C4-2B (cell line): ENCODE results near the gene MCM6.

Experiments used
- CTCF ChIP-seq: fragments of 450-650 bp; conservative IDR thresholded peaks from 2 replicates; pipeline ENCODE4 v1.5.1; 2017; ENCODE audit warnings: mild to moderate bottlenecking
- ZFX ChIP-seq: fragments of 450-650 bp; IDR thresholded peaks from 2 replicates; pipeline ENCODE4 v1.6.1; 2017

- TF ChIP-seq CTCF = no peak
- no peak for TF ChIP-seq ZFX
These were observed 56.1 kb downstream of the MCM6 start for GRCh38 chr2:135820003-135820618.
